Activated naive CD4-positive, alpha-beta T cell treated with anti-CD3 and anti-CD28 coated beads, Interleukin-2, amount 50 U/mL, for 16 hours (primary cell): ENCODE results near the gene ARL6IP4.
A peak's percentile ranks its signal among the peaks of the same experiment; 100 is the strongest.
"Not testable (repeated sequence)": the region's sequence is repeated elsewhere in the genome, so short reads cannot be mapped to it uniquely, and the experiment has no call there.

ENCODE experiments used
- DNase-seq: peaks from one replicate; pipeline ENCODE4 v3.0.0-alpha.2; 2020

ARL6IP4 gene

GRCh38 chr12:123013185-123014095, 33.0 kb downstream of the ARL6IP4 start:
- no peak for DNase-seq

- DNase-seq, result not testable (repeated sequence)
Measured at GRCh38 chr12:123014473-123014872, 34.0 kb downstream of the ARL6IP4 start.

GRCh38 chr12:123017753-123018152, 37.3 kb downstream of the ARL6IP4 start:
- no peak for DNase-seq

- DNase-seq, result no peak
Measured at GRCh38 chr12:123019841-123020138, 39.3 kb downstream of the ARL6IP4 start.

GRCh38 chr12:123021688-123022604, 41.5 kb downstream of the ARL6IP4 start:
- DNase-seq, result no peak

GRCh38 chr12:123022846-123023245, 42.4 kb downstream of the ARL6IP4 start:
- DNase-seq, result no peak

- DNase-seq, result peak; percentile 25
Measured at GRCh38 chr12:123024819-123025391, 44.4 kb downstream of the ARL6IP4 start.

GRCh38 chr12:123026094-123026853, 45.8 kb downstream of the ARL6IP4 start:
- no peak for DNase-seq

GRCh38 chr12:123027726-123028445, 47.4 kb downstream of the ARL6IP4 start:
- DNase-seq, result no peak

- DNase-seq, result no peak
Measured at GRCh38 chr12:123028475-123028874, 48.0 kb downstream of the ARL6IP4 start.

GRCh38 chr12:123029550-123029949, 49.1 kb downstream of the ARL6IP4 start:
- DNase-seq, result no peak

GRCh38 chr12:123030686-123031085, 50.2 kb downstream of the ARL6IP4 start:
- DNase-seq, result no peak

- DNase-seq, result no peak
Measured at GRCh38 chr12:123031171-123031845, 50.8 kb downstream of the ARL6IP4 start.
